Dendritic cell treated with granulocyte-macrophage colony-stimulating factor and Interleukin-4, amounts not matched to agents 40 ng/mL and 50 ng/mL, for 4 days (primary cell): ENCODE results near the gene ACVR2B.

ENCODE experiments used
- H3K27ac Mint-ChIP-seq: one replicate; pipeline ENCODE4 v1.8.0; 2022; ENCODE audit warnings: mild to moderate bottlenecking, mixed read lengths
- H3K27me3 Mint-ChIP-seq: one replicate; pipeline ENCODE4 v1.8.0; 2022; ENCODE audit warnings: mild to moderate bottlenecking, mixed read lengths
- H3K36me3 Mint-ChIP-seq: one replicate; pipeline ENCODE4 v1.8.0; 2022; ENCODE audit warnings: low read depth, mixed read lengths
- H3K4me1 Mint-ChIP-seq: one replicate; pipeline ENCODE4 v1.8.0; 2022; ENCODE audit warnings: low read depth, mixed read lengths
- H3K4me3 Mint-ChIP-seq: one replicate; pipeline ENCODE4 v1.8.0; 2022; ENCODE audit warnings: mild to moderate bottlenecking, moderate library complexity, mixed read lengths
- H3K9me3 Mint-ChIP-seq: one replicate; pipeline ENCODE4 v1.8.0; 2022; ENCODE audit warnings: mixed read lengths
- intact Hi-C: fragments of 100-400 bp; cut with micrococcal nuclease; formaldehyde crosslinking; loops from one replicate; pipeline ENCODE4 v1.15.0; 2022

Gene ACVR2B

DNA sequence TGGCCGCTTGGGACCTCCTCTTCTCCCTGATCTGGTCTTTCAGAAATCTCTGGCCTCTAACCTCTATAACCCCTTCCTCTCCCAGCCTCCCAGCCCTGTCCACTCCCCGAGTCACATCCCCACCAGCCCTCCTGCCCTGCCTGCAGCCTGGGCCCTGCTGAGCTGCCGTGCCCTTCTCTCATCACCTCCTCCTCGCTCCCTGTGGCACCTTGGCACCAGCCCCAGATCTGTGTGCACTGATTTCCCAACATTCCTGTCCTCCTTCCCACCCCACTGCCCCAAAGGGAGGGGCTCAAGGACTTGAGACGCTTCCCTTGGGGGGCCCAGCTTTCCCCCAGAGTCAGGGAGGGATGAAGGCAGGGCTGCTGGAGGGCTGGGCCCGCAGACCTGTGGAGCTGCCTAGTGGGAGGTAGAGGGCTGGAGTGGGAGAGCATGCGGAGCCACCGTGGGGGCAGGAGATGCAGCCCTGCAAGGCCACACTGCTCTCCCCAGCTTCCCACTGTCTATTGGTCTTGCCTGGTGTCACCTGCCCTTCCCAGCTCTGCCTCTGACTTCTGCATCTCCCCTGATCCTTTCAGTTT, 85.2 kb downstream of the ACVR2B start:
- intact Hi-C loops: no loop called here
- H3K27ac Mint-ChIP-seq: no peak overlapping the region
- no peak overlapping the region for H3K4me3 Mint-ChIP-seq
- H3K27me3 Mint-ChIP-seq: no peaks in the 10 kb centered on the region
- no peaks in the 10 kb centered on the region for H3K9me3 Mint-ChIP-seq
- no peaks in the 10 kb centered on the region for H3K4me1 Mint-ChIP-seq
- H3K36me3 Mint-ChIP-seq: peaks cover 18% of the 10 kb centered on the region

DNA sequence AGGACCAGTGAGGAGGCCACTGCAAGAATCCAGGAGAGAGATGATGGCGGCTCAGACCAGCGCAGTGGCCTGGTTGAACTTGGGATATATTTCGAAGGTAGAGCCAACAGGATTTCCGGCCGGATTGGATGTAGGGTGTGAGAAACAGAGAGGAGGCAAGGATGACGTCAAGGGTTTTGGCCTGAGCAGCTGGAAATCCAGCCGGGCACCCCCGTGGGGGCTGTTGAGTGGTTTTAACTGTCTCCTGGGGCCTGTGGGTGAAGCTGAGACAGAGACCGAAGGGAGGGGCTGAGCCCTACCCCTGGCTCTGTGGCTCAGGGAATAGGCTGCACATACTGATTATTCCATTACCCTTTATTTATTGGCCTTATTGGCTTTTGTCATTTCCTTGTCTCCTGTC, 88.1 kb downstream of the ACVR2B start:
- no peaks in the 10 kb centered on the region for H3K27me3 Mint-ChIP-seq
- no peak overlapping the region for H3K4me3 Mint-ChIP-seq
- no peak overlapping the region for H3K27ac Mint-ChIP-seq
- H3K4me1 Mint-ChIP-seq: no peaks in the 10 kb centered on the region
- H3K36me3 Mint-ChIP-seq: peaks cover under 1% of the 10 kb centered on the region
- intact Hi-C loops: no loop called here
- no peaks in the 10 kb centered on the region for H3K9me3 Mint-ChIP-seq
